Germinal center (tissue), 1 donor: ENCODE results near the gene SPN.
"Not testable (repeated sequence)": the region's sequence is repeated elsewhere in the genome, so short reads cannot be mapped to it uniquely, and the experiment has no call there.

ENCODE experiments used
- DNase-seq: peaks from one replicate; pipeline ENCODE4 v3.0.0; 2012; ENCODE audit warnings: mixed read lengths, low spot score

SPN gene

GRCh38 chr16:29676989-29677785 lies 14.1 kb downstream of the SPN start:
- DNase-seq = no peak

DNA sequence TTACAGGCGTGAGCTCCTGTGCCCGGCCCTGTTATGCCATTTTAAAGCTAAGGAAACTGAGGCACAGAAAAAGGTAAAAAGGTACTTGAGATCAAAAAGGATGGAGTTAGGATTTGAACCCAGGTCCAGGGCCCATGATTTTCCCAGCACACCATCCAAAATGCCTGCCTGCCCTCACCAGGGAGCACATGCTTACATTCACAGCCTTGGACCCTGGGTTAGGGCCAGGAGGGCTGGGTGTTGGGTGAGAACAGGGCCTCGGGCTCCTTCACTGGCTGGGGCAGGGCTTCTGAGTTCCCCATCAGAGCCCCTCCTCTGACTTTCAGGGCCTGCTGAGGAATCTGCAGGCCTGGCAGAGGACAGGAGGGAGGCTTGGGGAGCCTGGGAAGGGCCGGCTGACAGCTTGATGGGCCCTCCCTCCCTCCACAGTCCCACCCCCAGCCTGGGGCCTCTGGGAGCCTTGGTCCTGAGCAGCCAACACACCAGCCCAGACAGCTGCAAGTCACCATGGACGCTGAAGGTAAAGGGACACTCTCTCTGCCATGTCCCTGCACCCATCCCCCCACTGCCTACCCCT lies 15.7 kb downstream of the SPN start, which contains the start of gene QPRT:
QPRT (plus strand) TSS at position 490 of the 577 bp plus-strand sequence; CDS start at position 508, 18 bp downstream.
- no peak for DNase-seq

DNA sequence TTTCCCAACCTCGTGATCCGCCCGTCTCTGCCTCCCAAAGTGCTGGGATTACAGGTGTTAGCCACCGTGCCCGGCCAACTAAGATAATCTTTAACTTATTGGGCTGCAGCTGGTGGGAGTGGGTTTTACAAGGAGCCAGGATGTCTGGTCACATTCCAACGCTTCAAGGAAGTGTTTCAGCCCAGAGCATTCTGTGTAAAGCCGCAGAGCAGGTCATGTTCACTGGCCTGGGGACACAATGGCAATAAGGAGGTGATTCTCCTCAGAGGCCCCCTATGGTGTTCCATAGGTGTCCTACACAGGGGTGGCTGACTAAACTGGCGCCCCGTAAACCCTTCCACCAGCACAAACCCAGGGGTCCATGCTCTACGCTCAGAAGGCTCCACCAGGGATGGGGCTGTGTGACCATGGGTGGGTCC lies 17.1 kb downstream of the SPN start:
- no peak for DNase-seq

GRCh38 chr16:29683543-29684090 lies 20.6 kb downstream of the SPN start:
- no peak for DNase-seq

DNA sequence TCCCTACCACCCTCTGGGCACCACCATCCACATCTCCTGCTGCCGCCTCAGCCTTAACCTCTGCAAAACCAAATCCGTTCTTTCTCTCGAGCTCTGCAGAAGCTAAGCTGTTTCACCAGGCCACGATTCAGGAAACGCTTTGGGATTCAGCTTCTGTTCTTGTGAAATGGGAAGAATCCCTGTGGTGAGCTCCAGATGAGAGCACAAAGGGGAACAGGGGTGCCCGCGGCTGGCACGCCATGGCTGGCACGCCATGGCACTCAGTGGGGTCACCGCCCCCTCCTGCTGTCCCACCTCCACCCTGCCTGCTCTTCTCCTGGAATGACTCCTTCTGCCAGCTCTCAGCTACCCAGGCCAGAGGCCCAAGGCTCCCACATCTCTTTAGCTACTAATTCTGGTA lies 21.6 kb downstream of the SPN start:
- no peak for DNase-seq

GRCh38 chr16:29686740-29687332 lies 23.8 kb downstream of the SPN start:
- DNase-seq = no peak

DNA sequence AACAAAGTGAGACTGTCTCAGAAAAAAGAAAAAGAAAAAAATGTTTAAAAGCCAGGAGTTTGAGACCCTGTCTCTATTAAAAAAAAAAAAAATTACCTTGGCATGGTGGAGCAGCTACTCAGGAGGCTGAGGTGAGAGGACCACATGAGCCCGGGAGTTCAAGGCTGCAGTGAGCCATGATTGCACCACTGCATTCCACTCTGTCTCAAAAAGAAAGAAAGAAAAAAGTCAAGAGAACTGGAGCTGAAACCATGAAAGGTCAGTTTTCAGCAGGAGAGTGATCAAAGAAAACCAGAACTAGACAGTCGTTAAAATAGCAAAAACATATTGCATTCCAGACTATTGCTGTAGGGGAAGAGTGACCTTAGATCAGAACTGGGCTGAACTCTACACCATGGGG lies 24.7 kb downstream of the SPN start:
- DNase-seq = no peak

- no peak for DNase-seq
These were observed 25.1 kb downstream of the SPN start for GRCh38 chr16:29688172-29688571.

- not testable (repeated sequence) for DNase-seq
These were observed 26.7 kb downstream of the SPN start for GRCh38 chr16:29689490-29690351.

GRCh38 chr16:29692606-29693005 lies 29.6 kb downstream of the SPN start:
- DNase-seq = not testable (repeated sequence)

DNA sequence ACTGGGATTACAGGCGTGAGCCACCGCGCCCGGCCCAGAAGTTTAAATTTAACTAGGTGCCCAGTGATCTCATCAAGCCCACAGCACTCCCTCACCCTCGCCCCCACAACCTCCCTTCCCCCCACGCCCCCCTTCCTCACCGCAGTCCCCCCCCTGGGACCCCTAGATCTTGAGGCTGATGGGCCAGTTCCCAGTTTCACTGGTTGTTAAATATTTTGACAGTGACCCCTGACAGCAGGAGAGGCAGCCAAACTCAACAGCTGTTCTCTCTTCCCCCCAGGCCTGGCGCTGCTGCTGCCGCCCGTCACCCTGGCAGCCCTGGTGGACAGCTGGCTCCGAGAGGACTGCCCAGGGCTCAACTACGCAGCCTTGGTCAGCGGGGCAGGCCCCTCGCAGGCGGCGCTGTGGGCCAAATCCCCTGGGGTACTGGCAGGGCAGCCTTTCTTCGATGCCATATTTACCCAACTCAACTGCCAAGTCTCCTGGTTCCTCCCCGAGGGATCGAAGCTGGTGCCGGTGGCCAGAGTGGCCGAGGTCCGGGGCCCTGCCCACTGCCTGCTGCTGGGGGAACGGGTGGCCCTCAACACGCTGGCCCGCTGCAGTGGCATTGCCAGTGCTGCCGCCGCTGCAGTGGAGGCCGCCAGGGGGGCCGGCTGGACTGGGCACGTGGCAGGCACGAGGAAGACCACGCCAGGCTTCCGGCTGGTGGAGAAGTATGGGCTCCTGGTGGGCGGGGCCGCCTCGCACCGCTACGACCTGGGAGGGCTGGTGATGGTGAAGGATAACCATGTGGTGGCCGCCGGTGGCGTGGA lies 31.5 kb downstream of the SPN start:
- DNase-seq = no peak

DNA sequence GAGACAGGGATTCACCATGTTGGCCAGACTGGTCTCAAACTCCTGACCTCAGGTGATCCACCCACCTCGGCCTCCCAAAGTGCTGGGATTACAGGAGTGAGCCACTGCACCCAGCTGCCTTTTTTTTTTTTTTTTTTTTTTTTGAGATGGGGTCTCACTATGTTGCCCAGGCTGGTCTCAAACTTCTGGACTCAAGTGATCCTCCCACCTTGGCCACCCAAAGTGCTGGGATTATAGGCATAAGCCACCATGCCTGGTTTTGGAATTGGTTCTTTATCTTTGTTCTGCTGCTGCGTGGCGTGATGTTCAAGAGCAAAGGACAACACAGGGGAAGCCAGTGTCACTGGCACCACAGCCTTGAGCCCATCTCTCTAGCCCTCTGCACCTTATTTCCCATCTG lies 32.6 kb downstream of the SPN start:
- DNase-seq = not testable (repeated sequence)

GRCh38 chr16:29696881-29697331 lies 33.9 kb downstream of the SPN start:
- no peak for DNase-seq

DNA sequence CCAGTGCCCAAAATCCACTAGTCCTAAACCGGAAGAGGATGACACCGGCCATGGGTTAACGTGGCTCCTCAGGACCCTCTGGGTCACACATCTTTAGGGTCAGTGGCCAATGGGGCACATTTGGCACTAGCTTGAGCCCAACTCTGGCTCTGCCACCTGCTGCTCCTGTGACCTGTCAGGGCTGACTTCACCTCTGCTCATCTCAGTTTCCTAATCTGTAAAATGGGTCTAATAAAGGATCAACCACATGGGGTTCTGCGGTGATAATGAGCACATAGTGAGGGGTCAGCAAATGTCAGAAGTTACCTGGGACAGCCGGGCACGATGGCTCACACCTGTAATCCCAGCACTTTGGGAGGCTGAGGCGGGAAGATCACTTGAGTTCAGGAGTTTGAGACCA lies 34.3 kb downstream of the SPN start:
- no peak for DNase-seq

GRCh38 chr16:29698042-29698441 lies 35.0 kb downstream of the SPN start:
- DNase-seq = no peak

- DNase-seq = no peak
These were observed 35.7 kb downstream of the SPN start for GRCh38 chr16:29698484-29699323.

DNA sequence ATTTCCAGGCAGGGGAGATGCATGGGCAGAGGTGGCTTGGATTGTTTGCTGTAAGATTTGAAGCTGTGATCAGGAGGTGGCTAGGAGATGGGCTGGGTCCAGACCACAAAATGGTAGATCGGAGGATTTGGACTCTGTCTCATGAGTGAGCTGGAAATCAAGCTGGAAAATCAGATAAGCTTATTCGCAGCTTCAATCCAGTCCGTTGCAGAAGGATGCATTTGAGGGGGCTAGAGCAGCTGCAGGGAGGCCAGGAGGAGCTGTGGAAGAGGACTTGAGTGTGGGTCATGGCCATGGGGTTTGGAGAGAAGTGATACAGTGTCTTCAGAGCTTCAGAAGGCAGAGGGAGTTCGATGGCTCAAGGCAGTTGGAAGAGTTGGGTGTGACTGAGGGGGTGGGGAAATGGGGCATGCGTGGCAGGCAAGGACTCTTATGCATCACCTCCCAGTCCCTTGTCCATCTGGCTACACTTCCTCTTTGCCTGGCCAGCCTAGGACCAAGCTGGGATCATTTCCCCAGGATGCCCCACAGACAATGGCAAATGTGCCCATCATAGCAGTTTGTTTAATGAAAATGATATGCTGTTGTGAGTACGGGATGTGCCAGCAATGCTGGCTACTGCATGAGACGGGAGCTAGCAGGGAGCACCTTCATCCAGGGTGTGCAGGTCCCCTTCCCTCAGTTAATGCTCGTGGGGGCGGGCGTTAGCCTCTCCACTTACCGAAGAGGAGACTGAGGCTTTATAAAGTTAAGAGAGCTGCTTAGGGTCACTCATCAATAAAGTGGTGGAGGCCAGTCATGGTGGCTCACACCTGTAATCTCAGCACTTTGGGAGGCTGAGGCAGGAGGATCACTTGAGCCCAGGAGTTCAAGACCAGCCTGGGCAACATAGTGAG lies 36.5 kb downstream of the SPN start:
- no peak for DNase-seq

DNA sequence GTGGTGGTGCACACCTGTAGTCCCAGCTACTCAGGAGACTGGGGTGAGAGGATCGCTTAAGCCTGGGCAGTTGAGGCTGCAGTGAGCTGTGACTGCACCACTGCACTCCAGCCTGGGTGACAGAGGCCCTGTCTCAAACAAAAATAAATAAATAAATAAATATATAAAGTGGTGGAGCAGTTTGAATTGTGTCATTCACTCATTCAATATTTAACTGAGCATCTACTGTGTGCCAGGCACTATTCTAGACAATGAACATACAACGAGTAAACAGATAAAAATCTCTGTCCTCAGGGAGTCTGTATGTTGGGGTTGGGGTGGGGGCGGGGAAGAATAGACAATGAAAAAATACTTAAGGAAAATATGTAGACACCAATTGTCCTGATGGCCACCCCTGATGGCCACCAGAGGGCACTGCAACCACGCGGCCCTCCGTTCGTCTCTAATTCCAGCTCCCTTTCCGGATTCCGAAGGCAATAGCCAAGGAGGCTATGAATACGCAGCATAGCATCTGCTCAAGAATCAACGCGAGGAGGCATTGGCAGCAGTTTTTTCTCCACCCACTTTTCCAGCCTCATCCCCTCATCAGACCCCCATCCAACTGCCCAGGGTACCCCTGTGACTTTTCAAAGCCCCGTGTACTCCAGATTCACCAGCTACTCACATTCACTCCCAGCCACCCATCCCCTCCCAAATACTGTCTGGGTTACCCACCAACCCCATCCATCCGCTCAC lies 37.4 kb downstream of the SPN start:
- DNase-seq = peak; percentile 81
